ENCODE results near the gene GATA2.
A peak's percentile ranks its signal among the peaks of the same experiment; 100 is the strongest.

GATA2 gene

DNA sequence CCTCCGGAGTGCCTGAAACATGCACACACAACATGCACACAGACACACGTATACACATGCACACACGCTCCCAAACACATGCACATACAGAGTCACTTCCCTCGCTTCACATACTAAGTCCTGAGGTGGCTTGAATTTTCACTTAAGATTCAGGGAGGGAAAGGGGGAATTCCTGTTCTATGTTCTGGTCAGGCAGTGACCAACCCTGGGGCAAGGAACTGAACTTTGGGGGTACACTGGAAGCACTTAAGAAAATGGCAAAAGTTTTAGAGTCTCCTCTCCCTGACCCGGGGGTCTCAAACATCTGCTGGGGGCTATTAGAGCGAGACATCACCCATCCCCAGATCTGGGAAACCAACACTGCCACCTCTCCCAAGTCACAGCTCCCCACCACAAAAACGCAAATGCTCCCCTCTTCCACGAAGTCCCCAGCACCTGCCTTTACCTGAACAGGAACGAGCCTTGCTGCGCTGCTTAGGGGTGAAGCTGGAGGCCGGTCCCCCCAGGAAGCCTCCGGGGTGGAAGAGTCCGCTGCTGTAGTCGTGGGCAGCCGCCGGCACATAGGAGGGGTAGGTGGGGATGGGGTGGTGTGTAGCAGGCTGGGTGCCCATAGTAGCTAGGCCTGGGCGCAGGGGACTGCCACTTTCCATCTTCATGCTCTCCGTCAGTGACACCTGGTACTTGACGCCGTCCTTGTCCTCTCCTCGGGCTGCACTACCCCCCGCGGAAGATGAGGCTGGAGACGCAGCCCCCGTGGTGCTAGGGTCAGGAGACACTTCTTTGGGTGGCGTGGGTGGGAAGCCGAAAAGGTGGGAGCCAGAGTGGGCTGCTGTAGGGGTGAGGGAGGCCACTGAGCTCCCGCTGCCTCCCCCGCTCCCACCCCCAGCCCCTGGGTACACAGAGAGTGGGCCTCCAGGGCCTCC, 7.5 kb downstream of the GATA2 start:
- H3K9me3 ChIP-seq (ENCODE audit: control insufficient read depth, insufficient read depth, low read length), result no peaks in the 10 kb centered on the region
- H3K27me3 ChIP-seq (ENCODE audit: control insufficient read depth, insufficient read depth, low read length), result peaks cover 96% of the 10 kb centered on the region
- H3K9ac ChIP-seq (ENCODE audit: low read depth, low read length), result no peak overlapping the region
- H3K4me1 ChIP-seq (ENCODE audit: control insufficient read depth, insufficient read depth, low read length), result peaks cover 18% of the 10 kb centered on the region
- H3K4me3 ChIP-seq (ENCODE audit: low read depth, low read length), result peak overlapping the region; percentile 43
- no peaks in the 10 kb centered on the region for H3K36me3 ChIP-seq (ENCODE audit: control insufficient read depth, insufficient read depth, low read length)

DNA sequence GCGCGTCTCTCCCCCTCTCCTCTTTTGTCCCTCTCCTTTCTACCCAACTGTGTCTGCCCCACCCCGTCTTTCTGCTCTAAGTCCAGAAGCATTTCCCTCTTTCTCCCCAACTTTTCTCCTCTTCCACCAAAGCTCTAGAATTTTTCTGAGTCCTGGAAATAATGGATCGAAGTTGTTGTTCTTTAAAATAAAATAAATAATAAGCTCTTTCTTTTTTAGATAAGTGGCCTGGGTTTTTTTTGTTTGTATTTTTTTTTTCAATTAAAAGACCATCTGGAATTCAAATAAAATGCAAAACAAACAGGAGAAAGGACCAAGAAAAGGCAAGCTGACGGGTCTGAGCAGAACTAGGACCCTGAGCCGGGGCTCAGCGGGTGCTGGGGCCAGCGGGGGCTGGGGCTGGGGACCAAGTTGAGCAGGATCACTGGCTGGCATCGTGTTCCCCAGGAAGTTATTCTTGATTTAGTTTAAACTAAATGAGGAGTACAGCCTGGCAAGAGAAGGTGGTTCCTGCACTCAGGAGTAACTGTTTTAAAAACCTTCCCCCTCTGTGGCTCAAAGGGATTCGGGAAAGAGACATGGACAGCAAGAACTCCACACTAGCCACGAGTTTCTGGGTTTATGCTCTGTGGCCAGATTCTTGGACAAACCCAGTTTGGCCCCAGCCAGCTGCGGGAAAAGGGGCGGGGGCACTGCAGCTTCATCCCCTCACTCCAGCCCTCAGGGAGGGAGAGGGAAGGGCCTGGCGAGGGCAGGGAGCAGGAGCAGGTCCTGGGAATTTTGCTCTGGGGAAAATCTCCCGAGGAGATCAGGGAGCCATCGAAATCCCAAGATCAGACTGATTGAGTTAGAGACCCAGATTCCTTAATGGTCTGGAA, 8.4 kb downstream of the GATA2 start:
- Histone ChIP-seq H3K4me1 (ENCODE audit: control insufficient read depth, insufficient read depth, low read length) (peaks cover 16% of the 10 kb centered on the region), H3K4me3 (ENCODE audit: low read depth, low read length) (peak overlapping the region; percentile 43)

DNA sequence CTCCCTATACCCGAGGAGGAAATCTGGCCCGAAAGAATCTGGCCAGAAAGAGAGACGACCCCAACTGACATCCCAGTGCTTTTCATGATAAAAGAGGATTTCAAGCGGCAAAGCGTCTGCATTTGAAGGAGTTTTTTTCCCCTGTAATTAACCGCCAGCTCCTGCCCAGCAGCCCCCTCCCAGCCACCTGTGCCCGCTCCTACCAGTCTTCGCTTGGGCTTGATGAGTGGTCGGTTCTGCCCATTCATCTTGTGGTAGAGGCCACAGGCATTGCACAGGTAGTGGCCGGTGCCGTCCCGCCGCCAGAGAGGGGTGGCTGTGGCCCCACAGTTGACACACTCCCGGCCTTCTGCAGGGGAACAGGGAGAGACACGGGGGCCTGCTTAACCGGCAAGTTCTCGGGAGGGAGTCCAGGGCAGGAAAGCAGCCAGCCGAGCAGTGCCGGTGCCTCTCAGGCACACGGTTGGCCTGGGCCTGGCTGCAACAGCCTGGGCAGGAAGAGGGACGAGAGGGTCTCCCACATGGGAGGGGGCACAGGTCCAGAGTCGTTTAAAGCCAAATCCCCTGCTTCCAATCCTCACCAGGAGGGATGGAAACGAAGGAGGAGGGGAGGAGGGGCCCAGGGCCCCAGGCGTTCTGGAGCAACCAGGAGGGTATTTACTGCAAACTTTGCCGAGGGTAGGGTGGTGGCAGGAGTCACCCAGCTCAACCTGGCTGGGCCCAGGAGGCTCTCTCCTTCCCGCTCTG, 9.2 kb downstream of the GATA2 start:
- H3K9me3 ChIP-seq (ENCODE audit: control insufficient read depth, insufficient read depth, low read length), result no peaks in the 10 kb centered on the region
- peak overlapping the region; percentile 39 for H3K4me3 ChIP-seq (ENCODE audit: low read depth, low read length)
- no peak overlapping the region for H3K9ac ChIP-seq (ENCODE audit: low read depth, low read length)
- peaks cover 16% of the 10 kb centered on the region for H3K4me1 ChIP-seq (ENCODE audit: control insufficient read depth, insufficient read depth, low read length)
- no peaks in the 10 kb centered on the region for H3K36me3 ChIP-seq (ENCODE audit: control insufficient read depth, insufficient read depth, low read length)
- H3K27me3 ChIP-seq (ENCODE audit: control insufficient read depth, insufficient read depth, low read length), result peaks cover 96% of the 10 kb centered on the region

More for the DNA sequence above, 8.4 kb downstream of the GATA2 start:
- Histone ChIP-seq H3K9me3 (ENCODE audit: control insufficient read depth, insufficient read depth, low read length) (no peaks in the 10 kb centered on the region), H3K36me3 (ENCODE audit: control insufficient read depth, insufficient read depth, low read length) (no peaks in the 10 kb centered on the region), H3K9ac (ENCODE audit: low read depth, low read length) (no peak overlapping the region), H3K27me3 (ENCODE audit: control insufficient read depth, insufficient read depth, low read length) (peaks cover 96% of the 10 kb centered on the region)

DNA sequence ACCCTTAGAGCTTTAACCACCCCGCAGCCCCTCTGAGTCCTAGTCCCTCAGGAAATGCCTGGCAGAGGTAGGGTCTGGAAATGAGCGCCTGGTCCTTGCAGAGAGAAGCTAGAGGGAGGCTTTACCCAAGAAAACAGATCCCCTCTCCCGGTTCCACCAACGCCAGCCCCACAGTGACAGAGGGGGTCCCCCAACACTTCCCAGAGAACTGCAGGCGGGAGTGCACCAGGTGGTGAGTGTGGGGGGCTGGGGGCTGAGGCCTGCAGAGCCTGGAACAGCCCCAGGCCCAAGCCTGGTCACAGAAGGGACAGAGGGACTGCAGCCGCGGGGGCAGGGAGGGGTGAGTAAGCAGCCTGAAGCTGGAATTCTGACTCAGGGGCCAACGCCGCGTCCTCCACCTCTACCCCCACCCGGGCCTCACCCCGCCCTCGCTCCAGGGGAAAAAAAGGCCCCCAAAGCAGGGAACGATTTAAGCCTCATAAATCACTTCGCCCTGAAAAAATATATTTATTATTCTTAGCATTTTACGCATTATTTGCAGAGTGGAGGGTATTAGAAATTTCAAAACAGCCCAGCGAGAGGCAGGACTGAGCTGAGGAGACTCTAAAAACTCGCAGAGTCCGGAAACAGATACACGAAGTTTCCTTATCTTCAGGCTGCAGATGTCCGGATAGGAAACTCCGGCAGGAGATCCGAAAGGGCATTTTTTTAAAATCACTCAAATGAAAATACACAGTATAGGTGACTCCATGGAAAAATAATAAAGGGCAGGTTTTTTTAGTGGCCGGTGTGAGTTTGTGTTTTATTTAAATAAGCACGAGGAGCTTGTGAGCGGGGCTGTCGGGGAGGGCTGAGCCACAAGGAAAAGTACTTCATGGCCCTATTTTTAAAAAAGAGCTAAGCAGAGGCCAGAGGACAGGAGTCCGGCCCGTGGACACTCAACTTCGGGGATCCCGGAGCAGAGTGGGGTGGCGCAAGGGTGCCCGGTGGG, 10.0 kb downstream of the GATA2 start:
- H3K36me3 ChIP-seq (ENCODE audit: control insufficient read depth, insufficient read depth, low read length), result no peaks in the 10 kb centered on the region
- no peaks in the 10 kb centered on the region for H3K9me3 ChIP-seq (ENCODE audit: control insufficient read depth, insufficient read depth, low read length)
- H3K4me1 ChIP-seq (ENCODE audit: control insufficient read depth, insufficient read depth, low read length), result peaks cover 16% of the 10 kb centered on the region
- H3K27me3 ChIP-seq (ENCODE audit: control insufficient read depth, insufficient read depth, low read length), result peaks cover 96% of the 10 kb centered on the region
- peak overlapping the region; percentile 39 for H3K4me3 ChIP-seq (ENCODE audit: low read depth, low read length)
- no peak overlapping the region for H3K9ac ChIP-seq (ENCODE audit: low read depth, low read length)

DNA sequence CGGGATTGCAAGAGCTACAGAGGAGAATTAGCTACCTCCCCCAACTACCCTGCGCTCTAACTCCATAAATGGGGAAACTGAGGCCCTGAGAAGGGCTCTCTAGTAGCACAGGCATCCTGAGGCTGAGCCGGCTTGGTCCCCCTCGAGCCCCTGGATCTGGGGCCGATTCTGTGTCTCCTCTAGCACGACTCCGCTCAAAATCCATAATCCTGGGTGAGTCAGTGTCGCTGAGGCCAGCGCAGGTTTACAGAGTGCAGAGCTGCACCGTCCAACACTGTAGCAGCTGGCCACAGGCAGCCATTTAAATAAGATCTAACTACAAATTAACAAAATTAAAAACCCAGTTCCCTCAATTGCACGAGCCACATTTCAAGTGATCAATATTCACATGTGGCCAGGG, 10.8 kb downstream of the GATA2 start:
- no peaks in the 10 kb centered on the region for H3K36me3 ChIP-seq (ENCODE audit: control insufficient read depth, insufficient read depth, low read length)

DNA sequence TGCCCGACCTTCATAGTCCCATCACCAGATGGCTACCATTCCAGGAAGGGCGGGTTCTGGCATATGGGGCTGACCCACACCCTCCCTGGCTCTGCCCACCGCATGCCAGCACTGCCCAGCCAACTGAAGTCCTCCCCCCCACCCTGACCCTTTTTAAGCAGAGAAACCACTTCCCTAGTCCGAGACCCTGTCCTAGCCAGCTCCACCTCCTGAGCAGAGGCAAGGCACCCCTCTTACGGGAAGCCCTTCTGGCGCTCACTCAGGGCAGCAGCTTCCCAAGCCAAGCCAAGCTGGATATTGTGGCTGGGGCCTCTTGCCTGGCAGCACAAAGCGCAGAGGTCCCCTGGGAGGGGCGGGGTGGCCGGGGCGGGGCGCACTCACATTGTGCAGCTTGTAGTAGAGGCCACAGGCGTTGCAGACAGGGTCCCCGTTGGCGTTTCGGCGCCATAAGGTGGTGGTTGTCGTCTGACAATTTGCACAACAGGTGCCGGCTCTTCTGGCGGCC, 11.5 kb downstream of the GATA2 start:
- Histone ChIP-seq H3K4me1 (ENCODE audit: control insufficient read depth, insufficient read depth, low read length) (peaks cover 16% of the 10 kb centered on the region), H3K36me3 (ENCODE audit: control insufficient read depth, insufficient read depth, low read length) (no peaks in the 10 kb centered on the region)

More for the DNA sequence above, 10.8 kb downstream of the GATA2 start:
- peaks cover 99% of the 10 kb centered on the region for H3K27me3 ChIP-seq (ENCODE audit: control insufficient read depth, insufficient read depth, low read length)
- H3K4me1 ChIP-seq (ENCODE audit: control insufficient read depth, insufficient read depth, low read length), result peaks cover 16% of the 10 kb centered on the region
- no peak overlapping the region for H3K9ac ChIP-seq (ENCODE audit: low read depth, low read length)
- H3K9me3 ChIP-seq (ENCODE audit: control insufficient read depth, insufficient read depth, low read length), result no peaks in the 10 kb centered on the region
- H3K4me3 ChIP-seq (ENCODE audit: low read depth, low read length), result peak overlapping the region; percentile 30

DNA sequence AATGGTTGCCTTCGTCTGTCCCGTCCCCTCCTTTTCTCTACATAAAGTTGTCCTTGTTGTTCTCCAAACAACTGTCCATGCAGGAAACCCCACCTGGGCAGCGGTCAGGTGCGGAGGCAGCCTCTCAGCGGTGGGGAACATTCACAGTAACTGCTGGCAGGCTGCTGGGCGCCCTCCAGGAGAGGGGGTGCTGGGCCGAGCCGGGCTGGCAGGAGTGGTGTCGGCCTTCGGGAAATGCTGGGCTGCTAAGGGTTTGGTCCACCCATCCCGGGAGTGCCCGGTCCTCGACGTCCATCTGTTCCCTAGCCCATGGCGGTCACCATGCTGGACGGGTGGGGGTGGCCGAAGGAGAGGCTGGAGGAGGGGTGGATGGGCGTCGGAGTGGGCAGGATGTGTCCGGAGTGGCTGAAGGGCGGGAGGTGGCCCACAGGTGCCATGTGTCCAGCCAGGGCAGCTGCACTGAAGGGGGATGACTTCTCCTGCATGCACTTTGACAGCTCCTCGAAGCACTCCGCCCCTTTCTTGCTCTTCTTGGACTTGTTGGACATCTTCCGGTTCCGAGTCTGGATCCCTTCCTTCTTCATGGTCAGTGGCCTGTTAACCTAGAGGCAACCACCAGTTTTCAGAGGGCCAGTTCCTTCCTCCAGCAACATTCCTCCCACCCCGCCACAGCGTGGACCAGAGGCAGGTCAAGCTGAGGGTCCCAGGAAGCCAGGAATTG, 12.1 kb downstream of the GATA2 start:
- Histone ChIP-seq H3K4me3 (ENCODE audit: low read depth, low read length) (no peak overlapping the region), H3K9me3 (ENCODE audit: control insufficient read depth, insufficient read depth, low read length) (no peaks in the 10 kb centered on the region), H3K4me1 (ENCODE audit: control insufficient read depth, insufficient read depth, low read length) (peaks cover 16% of the 10 kb centered on the region), H3K36me3 (ENCODE audit: control insufficient read depth, insufficient read depth, low read length) (no peaks in the 10 kb centered on the region), H3K9ac (ENCODE audit: low read depth, low read length) (no peak overlapping the region), H3K27me3 (ENCODE audit: control insufficient read depth, insufficient read depth, low read length) (peaks cover 99% of the 10 kb centered on the region)

More for the DNA sequence above, 11.5 kb downstream of the GATA2 start:
- Histone ChIP-seq H3K9ac (ENCODE audit: low read depth, low read length) (no peak overlapping the region), H3K27me3 (ENCODE audit: control insufficient read depth, insufficient read depth, low read length) (peaks cover 99% of the 10 kb centered on the region), H3K9me3 (ENCODE audit: control insufficient read depth, insufficient read depth, low read length) (no peaks in the 10 kb centered on the region), H3K4me3 (ENCODE audit: low read depth, low read length) (no peak overlapping the region)

DNA sequence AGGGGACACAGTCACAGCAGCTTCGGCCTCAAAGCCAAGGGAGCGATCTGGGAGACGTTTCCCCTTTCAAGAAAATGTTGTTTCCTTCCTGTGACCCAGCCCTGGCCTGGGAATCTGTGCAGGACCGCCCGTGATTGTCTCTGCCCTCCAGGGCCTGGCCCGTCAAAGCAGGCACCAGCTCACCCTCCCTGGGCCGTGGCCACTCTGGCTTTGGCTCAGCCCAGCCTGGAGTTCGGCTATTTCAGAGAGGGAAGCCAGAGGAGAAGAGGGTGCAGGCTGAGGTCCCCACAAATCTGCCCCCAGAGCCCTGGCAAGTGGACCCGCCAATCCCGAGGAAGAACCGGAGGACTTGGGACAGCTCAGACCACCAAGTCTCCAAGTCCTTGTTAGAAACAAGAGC, 12.7 kb downstream of the GATA2 start:
- no peak overlapping the region for H3K9ac ChIP-seq (ENCODE audit: low read depth, low read length)
- no peak overlapping the region for H3K4me3 ChIP-seq (ENCODE audit: low read depth, low read length)
- H3K36me3 ChIP-seq (ENCODE audit: control insufficient read depth, insufficient read depth, low read length), result no peaks in the 10 kb centered on the region
- peaks cover 16% of the 10 kb centered on the region for H3K4me1 ChIP-seq (ENCODE audit: control insufficient read depth, insufficient read depth, low read length)
- no peaks in the 10 kb centered on the region for H3K9me3 ChIP-seq (ENCODE audit: control insufficient read depth, insufficient read depth, low read length)
- H3K27me3 ChIP-seq (ENCODE audit: control insufficient read depth, insufficient read depth, low read length), result peaks cover 99% of the 10 kb centered on the region

DNA sequence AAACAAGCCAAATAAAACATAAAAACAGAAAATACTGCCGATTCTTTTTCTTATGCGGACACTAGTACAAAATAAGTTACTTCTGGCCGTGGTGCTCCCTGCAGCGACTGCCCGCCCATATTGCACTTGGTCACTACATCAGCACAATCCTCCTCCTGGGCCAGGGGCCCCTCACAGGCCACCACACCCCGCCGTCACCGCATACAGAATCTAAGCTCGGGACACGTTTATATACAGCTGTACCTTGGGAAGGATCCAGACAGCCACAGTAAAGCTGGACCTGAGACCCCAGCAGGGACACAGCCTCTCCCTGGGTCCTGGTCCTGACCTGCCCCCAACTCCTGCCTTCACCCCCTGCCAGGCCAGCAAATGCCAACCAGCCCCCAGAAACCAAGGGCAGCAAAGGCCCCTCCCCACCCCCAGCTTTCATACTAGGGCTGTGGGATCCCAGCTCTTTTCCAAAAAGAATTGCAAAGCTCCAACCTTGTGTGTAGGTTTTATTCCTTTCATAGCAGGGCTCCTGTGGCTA, 13.4 kb downstream of the GATA2 start:
- H3K4me3 ChIP-seq (ENCODE audit: low read depth, low read length), result no peak overlapping the region
- H3K4me1 ChIP-seq (ENCODE audit: control insufficient read depth, insufficient read depth, low read length), result peaks cover 15% of the 10 kb centered on the region
- peaks cover 99% of the 10 kb centered on the region for H3K27me3 ChIP-seq (ENCODE audit: control insufficient read depth, insufficient read depth, low read length)
- H3K9ac ChIP-seq (ENCODE audit: low read depth, low read length), result no peak overlapping the region
- no peaks in the 10 kb centered on the region for H3K36me3 ChIP-seq (ENCODE audit: control insufficient read depth, insufficient read depth, low read length)
- H3K9me3 ChIP-seq (ENCODE audit: control insufficient read depth, insufficient read depth, low read length), result no peaks in the 10 kb centered on the region

Measured in iPS-15b (cell line).